ENCODE measurements around the gene NT5C2.

- no peak for TF ChIP-seq CTCF (conservative IDR thresholded peaks at IDR 0.05; ENCODE audit: low read depth, low read length)
- no peak for TF ChIP-seq EZH2 (IDR thresholded peaks at IDR 0.05; ENCODE audit: low read length, unreplicated experiment)
- TF ChIP-seq EZH2phosphoT487 (IDR thresholded peaks at IDR 0.05; ENCODE audit: borderline replicate concordance, low read length), result no peak
These were observed 39.9 kb upstream of the NT5C2 start for GRCh38 chr10:103232772-103233488.

Measured in PC-3 (cell line).